Esophagus squamous epithelium (tissue), 5 donors: ENCODE results near the gene SRSF2. TPM values are rescaled to one million over a fixed set of nuclear protein-coding genes. Genes with fewer than 3 reads are reported as not detected.

Source experiments
- DNase-seq: peaks from one replicate; lab custom pipeline; 2025; lab: John Stamatoyannopoulos, UW
- H3K27ac ChIP-seq, 4 donors: fragments of 200-600 bp; sonication (generic); one replicate each; pipeline ENCODE4 v1.5.1; 2016 to 2019; ENCODE audit warnings: mild to moderate bottlenecking in 1 of 4
- H3K27me3 ChIP-seq, 4 donors: fragments of 200-600 bp; sonication (generic); 1 replicate in 3 of 4; 2 replicates in 1 of 4; pipeline versions ENCODE4 v1.5.1 to v1.6.0; 2017 to 2021; ENCODE audit warnings: antibody characterized with exemption in 1 of 4
- H3K36me3 ChIP-seq, 3 donors: fragments of 200-600 bp; sonication (generic); one replicate each; pipeline ENCODE4 v1.5.1; 2016 to 2019
- H3K4me1 ChIP-seq, 3 donors: fragments of 200-600 bp; sonication (generic); one replicate each; pipeline ENCODE4 v1.5.1; 2017 to 2019
- H3K4me3 ChIP-seq, 4 donors: fragments of 200-600 bp; sonication (generic); 1 replicate in 3 of 4; 2 replicates in 1 of 4; pipeline ENCODE4 v1.5.1; 2016 to 2019; ENCODE audit warnings: mild to moderate bottlenecking in 2 of 4, moderate library complexity in 1 of 4
- H3K9me3 ChIP-seq, 3 donors: fragments of 200-600 bp; sonication (generic); one replicate each; pipeline ENCODE4 v1.5.1; 2016 to 2019
- CTCF ChIP-seq, 6 experiments: fragments of 450-650 bp in 4 of 6; fragments of 200-600 bp in 2 of 6; sonication (generic) in 2 of 6; IDR thresholded peaks; one replicate each; pipeline ENCODE4 v1.5.1; 2016 to 2019; ENCODE audit warnings: antibody characterized with exemption in 6 of 6, mild to moderate bottlenecking in 4 of 6, moderate library complexity in 4 of 6
- POLR2A ChIP-seq, 4 donors: fragments of 450-650 bp; IDR thresholded peaks; one replicate each; pipeline ENCODE4 v1.6.1; 2017; ENCODE audit warnings: antibody characterized with exemption in 4 of 4, mild to moderate bottlenecking in 4 of 4, moderate library complexity in 3 of 4
- WGBS, 2 donors: methylation state at CpG; one replicate each; pipeline ENCODE4 v1.1.5; 2018; 5-methylcytosine and 5-hydroxymethylcytosine counted together
- intact Hi-C: fragments of 100-400 bp; cut with DNase I; formaldehyde crosslinking; loops from one replicate; pipeline ENCODE4 v1.15.0; 2022
- total RNA-seq, 4 donors: library from RNA; depleted of rRNA; stranded (reverse); fragments of >200 nt; gene quantifications; one replicate each; pipeline ENCODE4 v1.1.0, GENCODE V29; 2016
- donor health status: DM: yes; HTN: yes; CAD: no.

Gene SRSF2
- total RNA-seq, 4 donors from 2014 or later: 203 to 286 (median 233) TPM

- H3K27me3 ChIP-seq: no peaks in the 10 kb centered on the region
- TF ChIP-seq POLR2A (IDR thresholded peaks at IDR 0.05) (no peak), CTCF (IDR thresholded peaks at IDR 0.05) (no peak)
- no peak overlapping the region for H3K27ac ChIP-seq
- DNase-seq: no peak
- intact Hi-C loops: no loop called here
- no peak overlapping the region for H3K4me3 ChIP-seq
- peaks cover 0 to 56% (median 11%) of the 10 kb centered on the region in 3 donors for H3K4me1 ChIP-seq
- 89 to 90% methylated on average over 10 to 15 of the region's 16 CpGs for WGBS, 2 donors
- H3K9me3 ChIP-seq: no peaks in the 10 kb centered on the region
- peaks cover 38 to 95% (median 63%) of the 10 kb centered on the region in 3 donors for H3K36me3 ChIP-seq
These were observed 18.6 kb downstream of the SRSF2 start for GRCh38 chr17:76718516-76718915.

GRCh38 chr17:76716839-76717215 lies 20.3 kb downstream of the SRSF2 start:
- peak overlapping the region in 3 of 4 donors; percentile 60 to 64 (median 64) for H3K27ac ChIP-seq
- H3K36me3 ChIP-seq: peaks cover 32 to 88% (median 53%) of the 10 kb centered on the region in 3 donors
- no peaks in the 10 kb centered on the region for H3K9me3 ChIP-seq
- intact Hi-C loops: no loop called here
- DNase-seq: no peak
- no peaks in the 10 kb centered on the region for H3K27me3 ChIP-seq
- H3K4me1 ChIP-seq: peaks cover 0 to 46% (median 14%) of the 10 kb centered on the region in 3 donors
- 66 to 73% methylated on average over 6 of the region's 6 CpGs for WGBS, 2 donors
- H3K4me3 ChIP-seq: no peak overlapping the region
- no peak for TF ChIP-seq CTCF (IDR thresholded peaks at IDR 0.05)
- no peak for TF ChIP-seq POLR2A (IDR thresholded peaks at IDR 0.05)

- intact Hi-C loops: no loop called here
- WGBS, 2 donors: 58 to 78% methylated on average over 11 of the region's 13 CpGs
- no peak for DNase-seq
These were observed 20.8 kb downstream of the SRSF2 start for GRCh38 chr17:76716146-76716838.

GRCh38 chr17:76715496-76715830 lies 21.7 kb downstream of the SRSF2 start:
- 71 to 92% methylated on average over 2 of the region's 2 CpGs for WGBS, 2 donors
- H3K9me3 ChIP-seq: no peaks in the 10 kb centered on the region
- H3K4me1 ChIP-seq: peaks cover 7 to 45% (median 23%) of the 10 kb centered on the region in 3 donors
- no peak overlapping the region for H3K4me3 ChIP-seq
- intact Hi-C loops: no loop called here
- DNase-seq: no peak
- peaks cover 24 to 75% (median 41%) of the 10 kb centered on the region in 3 donors for H3K36me3 ChIP-seq
- peak overlapping the region; percentile 6 to 57 (median 46) for H3K27ac ChIP-seq
- TF ChIP-seq POLR2A (IDR thresholded peaks at IDR 0.05): no peak
- no peak for TF ChIP-seq CTCF (IDR thresholded peaks at IDR 0.05)
- H3K27me3 ChIP-seq: no peaks in the 10 kb centered on the region

More at GRCh38 chr17:76716146-76716838, 20.8 kb downstream of the SRSF2 start:
- H3K36me3 ChIP-seq: peaks cover 29 to 83% (median 48%) of the 10 kb centered on the region in 3 donors
- no peaks in the 10 kb centered on the region for H3K9me3 ChIP-seq
- TF ChIP-seq CTCF (IDR thresholded peaks at IDR 0.05): no peak
- no peak for TF ChIP-seq POLR2A (IDR thresholded peaks at IDR 0.05)
- H3K4me1 ChIP-seq: peaks cover 4 to 46% (median 20%) of the 10 kb centered on the region in 3 donors
- no peak overlapping the region for H3K4me3 ChIP-seq
- H3K27me3 ChIP-seq: no peaks in the 10 kb centered on the region
- peak overlapping the region in 3 of 4 donors; percentile 60 to 64 (median 64) for H3K27ac ChIP-seq

- H3K27ac ChIP-seq: peak overlapping the region; percentile 6 to 57 (median 46)
- no peak overlapping the region for H3K4me3 ChIP-seq
- peaks cover 19 to 70% (median 36%) of the 10 kb centered on the region in 3 donors for H3K36me3 ChIP-seq
- DNase-seq: no peak
- TF ChIP-seq POLR2A (IDR thresholded peaks at IDR 0.05) (no peak), CTCF (IDR thresholded peaks at IDR 0.05) (peak; percentile 49 to 86 (median 79))
- H3K27me3 ChIP-seq: no peaks in the 10 kb centered on the region
- WGBS, 2 donors: 14 to 17% methylated on average over 4 of the region's 4 CpGs
- H3K4me1 ChIP-seq: peaks cover 7 to 49% (median 23%) of the 10 kb centered on the region in 3 donors
- intact Hi-C loops: no loop called here
- no peaks in the 10 kb centered on the region for H3K9me3 ChIP-seq
These were observed 22.2 kb downstream of the SRSF2 start for GRCh38 chr17:76714822-76715495.
